ENCODE data around the gene PLA2G4C.

Gene PLA2G4C

GRCh38 chr19:48004236-48004635, 106.4 kb downstream of the PLA2G4C start:
- Histone ChIP-seq H3K9me2 (replicated peaks; ENCODE audit: control insufficient read depth, low read length) (no peaks in the 10 kb centered on the region), H3F3A (ENCODE audit: control insufficient read depth, insufficient read depth) (no peaks in the 10 kb centered on the region), H3K79me2 (ENCODE audit: control insufficient read depth, low read length) (no peaks in the 10 kb centered on the region), H3K4me2 (ENCODE audit: low read length) (no peak overlapping the region), H3K4me3 (ENCODE audit: low read length) (no peak overlapping the region), H3K36me3 (ENCODE audit: control insufficient read depth, low read length) (no peaks in the 10 kb centered on the region), H3K9me3 (ENCODE audit: control insufficient read depth, insufficient read depth, low read length) (no peaks in the 10 kb centered on the region), H3K4me1 (ENCODE audit: control insufficient read depth, low read length) (no peaks in the 10 kb centered on the region), H3K27me3 (ENCODE audit: control insufficient read depth, low read length) (no peaks in the 10 kb centered on the region), H4K20me1 (ENCODE audit: control insufficient read depth, insufficient read depth, low read depth, low read length) (no peaks in the 10 kb centered on the region), H3K27ac (ENCODE audit: low read depth, low read length) (no peak overlapping the region)
- TF ChIP-seq EZH2phosphoT487 (IDR thresholded peaks at IDR 0.05; ENCODE audit: borderline replicate concordance, low read length) = no peak
- TF ChIP-seq, protein P1, sequence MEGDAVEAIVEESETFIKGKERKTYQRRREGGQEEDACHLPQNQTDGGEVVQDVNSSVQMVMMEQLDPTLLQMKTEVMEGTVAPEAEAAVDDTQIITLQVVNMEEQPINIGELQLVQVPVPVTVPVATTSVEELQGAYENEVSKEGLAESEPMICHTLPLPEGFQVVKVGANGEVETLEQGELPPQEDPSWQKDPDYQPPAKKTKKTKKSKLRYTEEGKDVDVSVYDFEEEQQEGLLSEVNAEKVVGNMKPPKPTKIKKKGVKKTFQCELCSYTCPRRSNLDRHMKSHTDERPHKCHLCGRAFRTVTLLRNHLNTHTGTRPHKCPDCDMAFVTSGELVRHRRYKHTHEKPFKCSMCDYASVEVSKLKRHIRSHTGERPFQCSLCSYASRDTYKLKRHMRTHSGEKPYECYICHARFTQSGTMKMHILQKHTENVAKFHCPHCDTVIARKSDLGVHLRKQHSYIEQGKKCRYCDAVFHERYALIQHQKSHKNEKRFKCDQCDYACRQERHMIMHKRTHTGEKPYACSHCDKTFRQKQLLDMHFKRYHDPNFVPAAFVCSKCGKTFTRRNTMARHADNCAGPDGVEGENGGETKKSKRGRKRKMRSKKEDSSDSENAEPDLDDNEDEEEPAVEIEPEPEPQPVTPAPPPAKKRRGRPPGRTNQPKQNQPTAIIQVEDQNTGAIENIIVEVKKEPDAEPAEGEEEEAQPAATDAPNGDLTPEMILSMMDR (IDR thresholded peaks at IDR 0.05; ENCODE audit: low read depth, low read length, poor library complexity, severe bottlenecking) = no peak

DNA sequence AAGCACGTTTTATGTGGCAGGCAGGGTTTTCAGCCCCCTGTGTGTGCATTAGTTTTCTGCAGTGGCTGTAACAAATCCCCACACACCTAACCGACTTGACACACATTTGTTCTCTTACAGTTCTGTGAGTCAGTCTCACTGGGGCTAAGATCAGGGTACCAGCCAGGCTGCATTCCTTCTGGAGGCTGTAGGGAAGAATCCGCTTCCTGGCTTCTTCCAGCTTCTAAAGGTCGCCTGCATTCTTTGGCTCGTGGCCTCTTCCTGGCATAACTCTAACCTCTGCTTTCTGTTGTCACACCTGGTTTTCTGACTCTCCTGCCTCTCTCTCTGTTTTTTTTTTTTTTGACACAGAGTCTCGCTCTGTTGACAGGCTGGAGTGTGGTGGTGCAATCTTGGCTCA, 109.8 kb downstream of the PLA2G4C start:
- Histone ChIP-seq H3K9me2 (replicated peaks; ENCODE audit: control insufficient read depth, low read length) (no peaks in the 10 kb centered on the region), H3K27me3 (ENCODE audit: control insufficient read depth, low read length) (no peaks in the 10 kb centered on the region), H3K36me3 (ENCODE audit: control insufficient read depth, low read length) (no peaks in the 10 kb centered on the region), H3K9me3 (ENCODE audit: control insufficient read depth, insufficient read depth, low read length) (no peaks in the 10 kb centered on the region), H3K4me1 (ENCODE audit: control insufficient read depth, low read length) (no peaks in the 10 kb centered on the region), H3K4me3 (ENCODE audit: low read length) (no peak overlapping the region), H4K20me1 (ENCODE audit: control insufficient read depth, insufficient read depth, low read depth, low read length) (no peaks in the 10 kb centered on the region), H3K79me2 (ENCODE audit: control insufficient read depth, low read length) (no peaks in the 10 kb centered on the region), H3F3A (ENCODE audit: control insufficient read depth, insufficient read depth) (no peaks in the 10 kb centered on the region), H3K27ac (ENCODE audit: low read depth, low read length) (no peak overlapping the region), H3K4me2 (ENCODE audit: low read length) (no peak overlapping the region)
- TF ChIP-seq EZH2phosphoT487 (IDR thresholded peaks at IDR 0.05; ENCODE audit: borderline replicate concordance, low read length) = no peak
- TF ChIP-seq, protein P1 (IDR thresholded peaks at IDR 0.05; ENCODE audit: low read depth, low read length, poor library complexity, severe bottlenecking) = no peak

DNA sequence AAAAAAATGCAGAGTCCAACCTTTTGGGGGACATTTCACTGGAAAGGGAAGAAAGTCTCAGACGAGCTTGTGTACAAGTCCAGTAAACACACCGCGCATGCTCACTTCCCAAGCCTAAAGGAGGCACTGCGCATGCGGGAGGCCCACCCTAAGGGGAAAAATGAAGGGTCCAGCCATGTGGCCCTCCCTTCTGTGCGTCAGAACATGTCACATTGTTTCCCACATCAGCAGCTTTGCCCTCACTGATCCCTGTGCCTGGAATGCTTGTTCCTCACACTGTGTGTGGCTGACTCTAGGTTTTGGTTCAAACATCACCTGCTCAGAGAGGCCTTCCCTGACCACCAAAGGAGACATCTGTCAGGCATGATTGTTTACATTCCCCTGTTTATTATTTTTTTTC, 111.8 kb downstream of the PLA2G4C start:
- no peaks in the 10 kb centered on the region for H4K20me1 ChIP-seq (ENCODE audit: control insufficient read depth, insufficient read depth, low read depth, low read length)
- no peak overlapping the region for H3K27ac ChIP-seq (ENCODE audit: low read depth, low read length)
- 0 out of 2 replicates have a peak, but pooled peaks cover 3% of the 10 kb centered on the region for H3K27me3 ChIP-seq (ENCODE audit: control insufficient read depth, low read length)
- H3K9me2 ChIP-seq (replicated peaks; ENCODE audit: control insufficient read depth, low read length) = no peaks in the 10 kb centered on the region
- no peaks in the 10 kb centered on the region for H3K36me3 ChIP-seq (ENCODE audit: control insufficient read depth, low read length)
- no peaks in the 10 kb centered on the region for H3K9me3 ChIP-seq (ENCODE audit: control insufficient read depth, insufficient read depth, low read length)
- H3F3A ChIP-seq (ENCODE audit: control insufficient read depth, insufficient read depth) = no peaks in the 10 kb centered on the region
- no peak overlapping the region for H3K4me2 ChIP-seq (ENCODE audit: low read length)
- no peaks in the 10 kb centered on the region for H3K4me1 ChIP-seq (ENCODE audit: control insufficient read depth, low read length)
- H3K4me3 ChIP-seq (ENCODE audit: low read length) = no peak overlapping the region
- no peak for TF ChIP-seq EZH2phosphoT487 (IDR thresholded peaks at IDR 0.05; ENCODE audit: borderline replicate concordance, low read length)
- TF ChIP-seq, protein P1 (IDR thresholded peaks at IDR 0.05; ENCODE audit: low read depth, low read length, poor library complexity, severe bottlenecking) = no peak
- H3K79me2 ChIP-seq (ENCODE audit: control insufficient read depth, low read length) = no peaks in the 10 kb centered on the region
